DND-41 (cell line): ENCODE results near the gene MTARC2.

Source experiments
- ATAC-seq: fragments of 200-7000 bp; cut with Tn5 transposase; 3 replicates; pipeline ENCODE4 v1.9.1; 2021; ENCODE audit warnings: low read depth; ENCODE audit not compliant: insufficient read depth
- DNase-seq: peaks from one replicate; pipeline ENCODE4 v3.0.0-alpha.2; 2020
- H2AFZ ChIP-seq: 2 replicates; pipeline ENCODE4 v1.6.0; 2012; ENCODE audit warnings: low read depth, low read length
- H3K27ac ChIP-seq: 2 replicates; pipeline ENCODE4 v1.5.1; 2012; ENCODE audit warnings: low read length, inconsistent platforms
- H3K27me3 ChIP-seq: fragments of 200-600 bp; sonication (generic); 2 replicates; pipeline ENCODE4 v1.6.0; 2012; ENCODE audit warnings: low read length, mild to moderate bottlenecking, inconsistent platforms; ENCODE audit not compliant: insufficient read depth, poor library complexity
- H3K36me3 ChIP-seq: 2 replicates; pipeline ENCODE4 v1.5.1; 2012; ENCODE audit warnings: low read length, inconsistent platforms; ENCODE audit not compliant: insufficient read depth
- H3K4me1 ChIP-seq: 2 replicates; pipeline ENCODE4 v1.5.1; 2012; ENCODE audit warnings: mild to moderate bottlenecking, low read length; ENCODE audit not compliant: insufficient read depth
- H3K4me2 ChIP-seq: 2 replicates; pipeline ENCODE4 v1.6.0; 2012; ENCODE audit warnings: mild to moderate bottlenecking, moderate library complexity, low read length, inconsistent platforms; ENCODE audit not compliant: insufficient read depth
- H3K4me3 ChIP-seq, 2 experiments: fragments of 200-600 bp in 1 of 2; shearing (Covaris generic) in 1 of 2; 2 replicates each; pipeline ENCODE4 v1.5.1; 2012 to 2016; ENCODE audit warnings: inconsistent platforms in 2 of 2, low read length in 2 of 2, mild to moderate bottlenecking in 2 of 2, low read depth in 1 of 2, moderate library complexity in 1 of 2
- H3K79me2 ChIP-seq: 2 replicates; pipeline ENCODE4 v1.6.0; 2012; ENCODE audit warnings: low read length, inconsistent platforms; ENCODE audit not compliant: insufficient read depth
- H3K9ac ChIP-seq: 2 replicates; pipeline ENCODE4 v1.6.0; 2012; ENCODE audit warnings: low read depth, mild to moderate bottlenecking, inconsistent platforms, low read length, moderate library complexity
- H3K9me3 ChIP-seq: 2 replicates; pipeline ENCODE4 v1.5.1; 2012; ENCODE audit warnings: low read length, moderate library complexity, mild to moderate bottlenecking, inconsistent platforms; ENCODE audit not compliant: insufficient read depth, severe bottlenecking
- H4K20me1 ChIP-seq: 2 replicates; pipeline ENCODE4 v1.6.0; 2012; ENCODE audit warnings: low read length; ENCODE audit not compliant: insufficient read depth
- CTCF ChIP-seq: IDR thresholded peaks from 2 replicates; pipeline ENCODE4 v1.5.1; 2012; ENCODE audit warnings: borderline replicate concordance, low read length, moderate library complexity, mild to moderate bottlenecking; ENCODE audit not compliant: poor library complexity, severe bottlenecking; ENCODE audit errors: extremely low read depth
- EZH2 ChIP-seq: IDR thresholded peaks from 3 replicates; pipeline ENCODE4 v1.6.1; 2012; ENCODE audit warnings: borderline replicate concordance, low read depth, mild to moderate bottlenecking, moderate library complexity, low read length, inconsistent platforms; ENCODE audit not compliant: severe bottlenecking

The MTARC2 gene

DNA sequence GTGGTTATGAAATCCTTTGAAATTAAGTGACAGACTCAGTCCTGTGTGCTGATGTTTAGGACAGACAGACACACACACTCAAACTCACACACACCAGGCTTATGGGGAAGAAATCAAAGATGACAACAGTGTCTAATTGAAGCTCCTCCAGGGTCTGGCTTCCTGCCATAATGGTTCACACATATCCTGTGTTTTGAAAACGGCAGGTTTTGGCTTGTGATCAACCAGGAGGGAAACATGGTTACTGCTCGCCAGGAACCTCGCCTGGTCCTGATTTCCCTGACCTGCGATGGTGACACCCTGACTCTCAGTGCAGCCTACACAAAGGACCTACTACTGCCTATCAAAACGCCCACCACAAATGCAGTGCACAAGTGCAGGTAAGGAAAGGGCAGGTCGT is 43.2 kb downstream of the MTARC2 start:
- no peaks in the 10 kb centered on the region for H3K79me2 ChIP-seq
- ATAC-seq (no peak), DNase-seq (no peak)
- no peak overlapping the region for H3K27ac ChIP-seq
- no peak for TF ChIP-seq CTCF
- no peaks in the 10 kb centered on the region for H4K20me1 ChIP-seq
- H3K4me2 ChIP-seq: no peak overlapping the region
- H3K36me3 ChIP-seq: no peaks in the 10 kb centered on the region
- H3K9ac ChIP-seq: no peak overlapping the region
- no peak overlapping the region for H2AFZ ChIP-seq
- no peaks in the 10 kb centered on the region for H3K27me3 ChIP-seq
- H3K9me3 ChIP-seq: no peaks in the 10 kb centered on the region
- no peaks in the 10 kb centered on the region for H3K4me1 ChIP-seq
- H3K4me3 ChIP-seq: no peak overlapping the region

DNA sequence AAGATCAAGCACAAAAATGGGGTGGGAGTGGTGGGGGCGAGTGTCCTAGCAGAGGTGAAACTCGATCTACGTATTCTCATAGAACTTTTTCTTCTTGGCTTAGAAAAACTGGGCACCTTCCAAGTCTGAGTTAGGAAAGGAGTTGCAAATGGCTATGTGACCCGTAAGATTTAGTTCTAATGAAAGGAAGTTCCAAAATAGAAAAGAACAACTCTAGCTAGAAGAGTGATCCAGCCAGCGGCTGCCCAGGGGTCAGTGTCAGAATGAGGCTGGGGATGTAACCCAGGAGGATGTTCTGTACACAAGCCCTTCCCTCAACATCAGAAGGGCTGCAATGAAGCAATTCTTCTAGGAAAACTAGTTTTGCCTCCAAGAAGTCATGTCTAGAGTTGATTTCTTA is 43.8 kb downstream of the MTARC2 start:
- no peaks in the 10 kb centered on the region for H3K36me3 ChIP-seq
- TF ChIP-seq CTCF (no peak), EZH2 (no peak)
- no peaks in the 10 kb centered on the region for H3K9me3 ChIP-seq
- no peaks in the 10 kb centered on the region for H3K79me2 ChIP-seq
- ATAC-seq: no peak
- no peaks in the 10 kb centered on the region for H3K4me1 ChIP-seq
- H3K27me3 ChIP-seq: no peaks in the 10 kb centered on the region
- no peak overlapping the region for H3K4me3 ChIP-seq
- no peak overlapping the region for H3K4me2 ChIP-seq
- H4K20me1 ChIP-seq: no peaks in the 10 kb centered on the region
- H3K27ac ChIP-seq: no peak overlapping the region
- DNase-seq: no peak
- H2AFZ ChIP-seq: no peak overlapping the region
- no peak overlapping the region for H3K9ac ChIP-seq

- Histone ChIP-seq H3K27ac (no peak overlapping the region), H3K27me3 (no peaks in the 10 kb centered on the region), H3K4me2 (no peak overlapping the region), H3K9ac (no peak overlapping the region), H3K79me2 (no peaks in the 10 kb centered on the region), H3K4me3 (no peak overlapping the region), H3K36me3 (no peaks in the 10 kb centered on the region), H4K20me1 (no peaks in the 10 kb centered on the region), H3K9me3 (no peaks in the 10 kb centered on the region), H2AFZ (no peak overlapping the region), H3K4me1 (no peaks in the 10 kb centered on the region)
- no peak for ATAC-seq
- no peak for DNase-seq
- no peak for TF ChIP-seq CTCF
These were observed 48.4 kb downstream of the MTARC2 start for GRCh38 chr1:220796530-220796929.

- H4K20me1 ChIP-seq: no peaks in the 10 kb centered on the region
- H2AFZ ChIP-seq: no peak overlapping the region
- H3K4me3 ChIP-seq: no peak overlapping the region
- ATAC-seq (no peak), DNase-seq (no peak)
- TF ChIP-seq CTCF: no peak
- no peak for TF ChIP-seq EZH2
- no peak overlapping the region for H3K27ac ChIP-seq
- no peaks in the 10 kb centered on the region for H3K27me3 ChIP-seq
- H3K9ac ChIP-seq: no peak overlapping the region
- H3K79me2 ChIP-seq: no peaks in the 10 kb centered on the region
- H3K9me3 ChIP-seq: no peaks in the 10 kb centered on the region
- no peak overlapping the region for H3K4me2 ChIP-seq
- H3K4me1 ChIP-seq: no peaks in the 10 kb centered on the region
- no peaks in the 10 kb centered on the region for H3K36me3 ChIP-seq
These were observed 48.9 kb downstream of the MTARC2 start for GRCh38 chr1:220797044-220797443.
